H1 (cell line): ENCODE data around the gene SAMD4A. TPM values are rescaled to one million over a fixed set of nuclear protein-coding genes. Genes with fewer than 3 reads are reported as not detected.

Source experiments
- CHD2 ChIP-seq: IDR thresholded peaks from 2 replicates; pipeline ENCODE4 v1.6.1; 2012; ENCODE audit warnings: low read length, improper control_type of control experiment
- EGR1 ChIP-seq: IDR thresholded peaks from 2 replicates; pipeline ENCODE4 v1.6.1; 2011; ENCODE audit warnings: low read depth, low read length, borderline replicate concordance
- GTF2F1 ChIP-seq: IDR thresholded peaks from 2 replicates; pipeline ENCODE4 v1.6.1; 2012; ENCODE audit warnings: low read depth, low read length, improper control_type of control experiment, borderline replicate concordance
- NRF1 ChIP-seq: IDR thresholded peaks from 2 replicates; pipeline ENCODE4 v1.6.1; 2011; ENCODE audit warnings: mild to moderate bottlenecking, low read depth, low read length, improper control_type of control experiment
- SRF ChIP-seq: IDR thresholded peaks from 2 replicates; pipeline ENCODE4 v1.6.1; 2011; ENCODE audit warnings: mild to moderate bottlenecking, low read depth, low read length, moderate library complexity
- polyA plus RNA-seq, 7 experiments: library from polyadenylated mRNA; depleted of rRNA in 3 of 7; stranded (reverse) in 5 of 7; unstranded in 2 of 7; fragments of >200 nt in 5 of 7; fragments of 200-250 nt in 2 of 7; gene quantifications; 1 replicate in 5 of 7; 2 replicates in 1 of 7; 4 replicates in 1 of 7; pipeline versions ENCODE4 v1.2.1 to v1.2.3, GENCODE V29; 2011 to 2013; ENCODE audit warnings: missing spikeins in 2 of 7, mixed read lengths in 2 of 7
- total RNA-seq: library from RNA; stranded (reverse); fragmentation: NEBNext Ultra II Directional; extraction: Animal tissue kit (Norgen Biotek cat#: 25700); gene quantifications from 2 replicates; pipeline ENCODE4 v1.2.1, GENCODE V29; 2021

Gene SAMD4A
- total and polyA plus RNA-seq, 2 of the 8 experiments (the other 6 are each of a cell fraction or from before 2014, with no cell fraction given): 2.4 to 12.3 TPM

DNA sequence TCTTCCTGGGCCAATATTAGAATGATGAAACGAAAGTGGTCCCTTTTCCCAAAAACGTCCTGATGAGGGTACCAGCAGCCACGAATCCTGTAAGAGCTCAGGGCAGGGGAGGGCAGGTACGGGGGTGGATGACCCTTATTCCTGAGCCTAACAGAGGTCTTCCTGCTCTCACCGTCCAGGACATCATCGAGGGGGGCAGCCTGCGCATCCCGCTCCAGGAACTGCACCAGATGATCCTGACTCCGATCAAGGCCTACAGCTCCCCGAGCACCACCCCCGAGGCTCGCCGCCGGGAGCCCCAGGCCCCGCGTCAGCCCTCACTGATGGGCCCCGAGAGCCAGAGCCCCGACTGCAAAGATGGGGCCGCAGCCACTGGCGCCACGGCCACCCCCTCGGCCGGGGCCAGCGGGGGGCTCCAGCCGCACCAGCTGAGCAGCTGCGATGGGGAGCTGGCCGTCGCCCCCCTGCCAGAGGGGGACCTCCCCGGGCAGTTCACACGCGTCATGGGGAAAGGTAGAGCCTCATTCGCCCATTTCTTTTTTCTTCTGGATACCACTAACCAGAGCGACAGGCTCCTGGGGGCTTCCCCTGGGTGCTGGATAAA lies 193.2 kb downstream of the SAMD4A start (continued):
- TF ChIP-seq EGR1: no peak
- TF ChIP-seq NRF1: no peak
- no peak for TF ChIP-seq GTF2F1
- TF ChIP-seq SRF: no peak
- TF ChIP-seq CHD2: no peak
